ENCODE results near the gene SSTR4.
A peak's percentile ranks its signal among the peaks of the same experiment; 100 is the strongest.

SSTR4 gene

DNA sequence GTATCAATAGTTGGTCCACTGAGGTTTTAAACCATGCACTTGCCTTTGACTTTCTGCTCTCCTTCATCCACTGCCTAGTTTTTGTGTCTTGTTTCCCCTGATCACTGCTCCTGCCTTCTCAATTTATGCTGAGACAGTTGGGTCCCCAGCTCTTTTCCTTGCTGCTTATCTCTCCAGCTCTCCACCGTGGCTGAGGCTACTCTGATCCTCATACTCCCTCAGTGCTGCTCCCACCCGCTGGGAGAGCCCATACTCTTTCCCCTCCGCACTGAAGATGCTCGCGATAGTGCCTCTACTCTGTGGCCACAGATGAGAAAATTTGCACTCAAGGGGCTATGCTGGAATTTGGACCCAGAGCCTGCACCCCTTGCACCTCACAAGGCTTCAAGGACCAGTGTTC is 17.8 kb downstream of the SSTR4 start:
- no peak overlapping the region for H3K4me3 ChIP-seq (replicated peaks in 1 of 2; ENCODE audit: low read depth in 2 of 2, low read length in 2 of 2)
- TF ChIP-seq, protein P1, sequence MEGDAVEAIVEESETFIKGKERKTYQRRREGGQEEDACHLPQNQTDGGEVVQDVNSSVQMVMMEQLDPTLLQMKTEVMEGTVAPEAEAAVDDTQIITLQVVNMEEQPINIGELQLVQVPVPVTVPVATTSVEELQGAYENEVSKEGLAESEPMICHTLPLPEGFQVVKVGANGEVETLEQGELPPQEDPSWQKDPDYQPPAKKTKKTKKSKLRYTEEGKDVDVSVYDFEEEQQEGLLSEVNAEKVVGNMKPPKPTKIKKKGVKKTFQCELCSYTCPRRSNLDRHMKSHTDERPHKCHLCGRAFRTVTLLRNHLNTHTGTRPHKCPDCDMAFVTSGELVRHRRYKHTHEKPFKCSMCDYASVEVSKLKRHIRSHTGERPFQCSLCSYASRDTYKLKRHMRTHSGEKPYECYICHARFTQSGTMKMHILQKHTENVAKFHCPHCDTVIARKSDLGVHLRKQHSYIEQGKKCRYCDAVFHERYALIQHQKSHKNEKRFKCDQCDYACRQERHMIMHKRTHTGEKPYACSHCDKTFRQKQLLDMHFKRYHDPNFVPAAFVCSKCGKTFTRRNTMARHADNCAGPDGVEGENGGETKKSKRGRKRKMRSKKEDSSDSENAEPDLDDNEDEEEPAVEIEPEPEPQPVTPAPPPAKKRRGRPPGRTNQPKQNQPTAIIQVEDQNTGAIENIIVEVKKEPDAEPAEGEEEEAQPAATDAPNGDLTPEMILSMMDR (IDR thresholded peaks at IDR 0.05; ENCODE audit: low read depth, low read length), result no peak
- DNase-seq (ENCODE audit: low read depth in 2 of 2), result no peak

DNA sequence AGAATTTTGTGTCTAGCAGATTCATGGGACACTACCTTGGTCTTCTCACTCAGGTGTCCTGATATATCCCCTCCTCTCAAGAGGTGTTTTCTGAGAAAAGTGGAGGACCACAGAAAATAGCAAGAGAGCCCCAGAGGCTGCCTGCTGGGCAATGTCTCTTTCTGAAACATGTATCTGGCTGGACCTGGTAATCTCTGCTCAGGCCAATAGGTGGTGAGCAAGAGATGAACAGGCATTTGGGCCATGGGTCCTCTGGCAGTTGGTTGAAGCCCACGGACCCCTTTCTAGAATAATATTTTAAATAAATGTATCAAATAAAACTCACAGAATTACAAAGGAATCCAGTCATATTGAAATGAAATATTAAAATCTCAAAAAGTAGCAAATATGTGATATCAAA is 23.1 kb downstream of the SSTR4 start:
- no peak overlapping the region for H3K4me3 ChIP-seq (replicated peaks in 1 of 2; ENCODE audit: low read depth in 2 of 2, low read length in 2 of 2)
- TF ChIP-seq, protein P1 (IDR thresholded peaks at IDR 0.05; ENCODE audit: low read depth, low read length), result peak; percentile 30
- DNase-seq (ENCODE audit: low read depth in 2 of 2), result no peak

DNA sequence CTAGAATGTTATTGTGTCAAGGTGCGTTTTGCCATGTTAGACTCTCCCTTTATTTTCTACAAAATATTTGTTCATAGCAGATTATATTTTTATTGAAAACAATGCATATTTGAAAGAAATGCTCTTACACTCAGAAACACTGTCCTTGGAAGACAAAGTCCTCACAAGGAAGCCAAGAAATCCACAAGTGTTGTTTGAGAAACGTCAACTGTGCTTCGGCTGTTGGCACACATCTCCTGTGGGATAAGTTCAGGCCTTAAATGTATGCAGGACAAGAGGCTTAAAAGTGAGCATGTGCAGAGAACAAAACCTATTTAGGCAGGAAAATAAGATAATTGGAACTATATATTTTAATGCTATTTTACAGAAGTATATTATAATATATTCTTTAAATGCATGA is 23.9 kb downstream of the SSTR4 start:
- TF ChIP-seq, protein P1 (IDR thresholded peaks at IDR 0.05; ENCODE audit: low read depth, low read length), result no peak
- no peak overlapping the region for H3K4me3 ChIP-seq (replicated peaks in 1 of 2; ENCODE audit: low read depth in 2 of 2, low read length in 2 of 2)
- no peak for DNase-seq (ENCODE audit: low read depth in 2 of 2)

DNA sequence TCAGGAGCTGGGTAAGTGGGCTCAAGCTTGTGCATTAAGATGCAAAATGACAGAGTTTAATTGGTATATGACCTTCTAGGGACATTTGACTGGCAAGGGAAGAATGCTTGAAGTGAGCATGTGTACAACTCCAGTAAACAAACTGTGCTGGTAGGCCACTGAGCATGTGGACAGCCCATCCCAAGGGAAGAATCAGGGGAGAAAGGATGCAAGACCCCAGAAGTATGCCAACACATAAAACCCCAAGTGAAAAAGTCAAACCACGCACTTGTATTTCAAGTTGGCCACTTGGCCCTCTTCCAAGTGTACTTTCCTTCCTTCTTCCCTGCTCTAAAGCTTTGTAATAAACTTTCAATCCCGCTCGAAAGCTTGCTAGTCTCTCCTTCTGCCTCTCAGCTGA is 24.7 kb downstream of the SSTR4 start:
- H3K4me3 ChIP-seq (replicated peaks in 1 of 2; ENCODE audit: low read depth in 2 of 2, low read length in 2 of 2), result no peak overlapping the region
- TF ChIP-seq, protein P1 (IDR thresholded peaks at IDR 0.05; ENCODE audit: low read depth, low read length), result no peak
- peak in 1 of 2 donors; percentile 23 for DNase-seq (ENCODE audit: low read depth in 2 of 2)

DNA sequence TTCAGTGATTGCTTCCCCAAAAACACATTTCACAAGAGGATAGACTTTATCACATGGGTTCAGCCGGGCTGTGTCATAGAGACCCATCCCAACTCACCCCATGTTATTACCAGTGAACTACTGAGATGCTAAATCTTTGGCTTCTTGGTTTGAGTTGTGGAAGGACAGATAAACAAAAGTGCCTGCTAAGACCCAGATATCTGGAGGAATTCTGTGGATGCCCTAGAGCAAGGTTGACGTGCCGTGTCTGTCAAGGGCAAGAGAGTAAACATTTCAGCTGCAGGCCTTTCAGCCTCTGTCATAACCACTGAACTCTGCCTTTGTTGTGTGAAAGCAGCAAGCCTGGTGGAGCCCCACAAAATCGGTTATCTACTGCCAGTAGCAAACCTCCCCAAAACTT is 25.5 kb downstream of the SSTR4 start:
- H3K4me3 ChIP-seq (replicated peaks in 1 of 2; ENCODE audit: low read depth in 2 of 2, low read length in 2 of 2), result no peak overlapping the region
- no peak for DNase-seq (ENCODE audit: low read depth in 2 of 2)
- TF ChIP-seq, protein P1 (IDR thresholded peaks at IDR 0.05; ENCODE audit: low read depth, low read length), result no peak

DNA sequence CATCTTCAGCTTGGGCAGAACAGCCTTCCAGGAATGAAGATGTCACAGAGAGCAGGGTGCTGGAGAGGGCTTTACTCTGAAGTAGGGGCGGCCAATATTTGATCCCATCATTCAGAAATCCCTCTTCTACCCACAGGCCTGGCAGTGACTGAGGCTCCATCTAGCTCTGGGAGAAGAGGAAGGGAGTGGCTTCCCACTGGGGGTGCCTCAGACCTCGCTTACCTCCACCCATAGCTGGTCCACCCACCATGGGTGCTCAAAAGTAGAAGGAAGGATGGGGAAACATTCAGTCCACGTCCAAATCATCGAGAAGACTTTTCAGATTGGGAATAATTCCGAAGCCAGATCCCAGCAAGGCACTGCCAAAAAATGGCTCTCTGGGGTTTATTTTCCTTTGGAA is 26.1 kb downstream of the SSTR4 start:
- no peak for DNase-seq (ENCODE audit: low read depth in 2 of 2)
- TF ChIP-seq, protein P1 (IDR thresholded peaks at IDR 0.05; ENCODE audit: low read depth, low read length), result no peak
- H3K4me3 ChIP-seq (replicated peaks in 1 of 2; ENCODE audit: low read depth in 2 of 2, low read length in 2 of 2), result no peak overlapping the region
